Mammary epithelial cell (primary cell): Measurements from ENCODE around the gene GNAS-AS1.

Experiments used
- EZH2 ChIP-seq: IDR thresholded peaks from 2 replicates; pipeline ENCODE4 v1.6.1; 2012; ENCODE audit warnings: low read length, inconsistent platforms, borderline replicate concordance
- TF ChIP-seq, protein P1 (sequence below), 2 donors: IDR thresholded peaks in 1 of 2; conservative IDR thresholded peaks in 1 of 2; 2 replicates each; pipeline ENCODE4 v1.5.1; 2011 to 2012; ENCODE audit warnings: inconsistent platforms in 2 of 2, low read length in 2 of 2, mild to moderate bottlenecking in 2 of 2, control low read depth in 1 of 2, low read depth in 1 of 2; ENCODE audit not compliant: insufficient read depth in 1 of 2; ENCODE audit errors: extremely low read depth in 1 of 2

DNA sequence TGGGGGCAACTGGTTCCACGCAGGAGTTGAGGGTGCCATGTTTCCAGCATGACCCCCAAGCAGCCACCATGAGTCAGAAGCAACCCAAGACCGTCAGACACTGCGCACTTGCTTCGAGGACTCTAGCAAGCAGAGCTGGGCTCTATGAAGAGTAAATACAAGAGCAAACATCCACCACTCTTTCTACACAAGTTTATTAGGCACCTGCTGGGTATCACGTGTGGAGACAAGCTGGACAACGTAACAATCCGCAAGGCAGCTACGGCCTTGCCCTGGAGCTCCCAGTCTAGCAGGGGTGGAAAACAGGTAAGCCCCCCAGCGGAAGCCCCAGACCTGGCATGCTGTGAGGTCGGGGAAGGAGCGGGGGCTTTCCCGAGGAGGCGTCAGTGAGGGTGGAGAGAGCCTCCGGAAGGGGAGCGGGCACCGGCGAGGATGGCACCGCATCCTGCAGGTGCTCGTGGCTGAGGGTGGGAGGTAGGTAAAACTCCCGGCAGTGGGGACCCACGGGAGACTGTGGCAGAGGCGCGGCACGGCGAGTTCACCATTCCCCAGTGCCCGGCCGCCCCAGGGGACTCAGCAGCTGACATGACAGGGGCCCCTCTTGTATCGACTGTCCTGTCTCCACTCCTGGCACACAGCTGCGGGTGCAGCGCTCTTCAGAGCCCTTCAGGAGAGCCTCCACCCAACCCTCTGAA, 33.6 kb downstream of the GNAS-AS1 start:
- TF ChIP-seq, protein P1, sequence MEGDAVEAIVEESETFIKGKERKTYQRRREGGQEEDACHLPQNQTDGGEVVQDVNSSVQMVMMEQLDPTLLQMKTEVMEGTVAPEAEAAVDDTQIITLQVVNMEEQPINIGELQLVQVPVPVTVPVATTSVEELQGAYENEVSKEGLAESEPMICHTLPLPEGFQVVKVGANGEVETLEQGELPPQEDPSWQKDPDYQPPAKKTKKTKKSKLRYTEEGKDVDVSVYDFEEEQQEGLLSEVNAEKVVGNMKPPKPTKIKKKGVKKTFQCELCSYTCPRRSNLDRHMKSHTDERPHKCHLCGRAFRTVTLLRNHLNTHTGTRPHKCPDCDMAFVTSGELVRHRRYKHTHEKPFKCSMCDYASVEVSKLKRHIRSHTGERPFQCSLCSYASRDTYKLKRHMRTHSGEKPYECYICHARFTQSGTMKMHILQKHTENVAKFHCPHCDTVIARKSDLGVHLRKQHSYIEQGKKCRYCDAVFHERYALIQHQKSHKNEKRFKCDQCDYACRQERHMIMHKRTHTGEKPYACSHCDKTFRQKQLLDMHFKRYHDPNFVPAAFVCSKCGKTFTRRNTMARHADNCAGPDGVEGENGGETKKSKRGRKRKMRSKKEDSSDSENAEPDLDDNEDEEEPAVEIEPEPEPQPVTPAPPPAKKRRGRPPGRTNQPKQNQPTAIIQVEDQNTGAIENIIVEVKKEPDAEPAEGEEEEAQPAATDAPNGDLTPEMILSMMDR (conservative IDR thresholded peaks at IDR 0.05 in 1 of 2, IDR thresholded peaks at IDR 0.05 in 1 of 2; ENCODE audit: extremely low read depth in 1 of 2, insufficient read depth in 1 of 2, low read depth in 1 of 2, low read length in 2 of 2) = no peak
- TF ChIP-seq EZH2 = no peak
